ENCODE results near the gene ZNF827. TPM values are rescaled to one million over a fixed set of nuclear protein-coding genes. Genes with fewer than 3 reads are reported as not detected.

The ZNF827 gene
- total and polyA plus RNA-seq, 2 of the 13 experiments (the other 11 are each of a cell fraction or from before 2014, with no cell fraction given), result 2.8 TPM

- DNase-seq (ENCODE audit: low spot score) (no peak), FAIRE-seq (no peak), ATAC-seq (no peak)
- ChIA-PET POLR2A (no interaction called here), CTCF (ENCODE audit: low intra/inter-chr PET ratio, low total read pairs) (no interaction called here)
- H3K27me3 ChIP-seq (ENCODE audit: control insufficient read depth in 1 of 2, insufficient read depth in 2 of 2, low read length in 2 of 2), result no peaks in the 10 kb centered on the region
- in situ Hi-C loops (cut with HindIII; ENCODE audit: extremely low pct_ligation_motif_present, low pct_unique_long_range_greater_than_20kb) (no loop called here), intact Hi-C loops (cut with micrococcal nuclease; ENCODE audit: unreplicated experiment) (no loop called here)
- no peak overlapping the region for H3K4me3 ChIP-seq (replicated peaks in 1 of 3; ENCODE audit: insufficient read depth in 1 of 3, low read depth in 2 of 3, low read length in 3 of 3)
- no peak overlapping the region for H3K4me2 ChIP-seq (ENCODE audit: low read depth, low read length)
- peaks cover 3 to 9% of the 10 kb centered on the region in 2 experiments for H3K36me3 ChIP-seq (replicated peaks in 1 of 2; ENCODE audit: control insufficient read depth in 1 of 2, insufficient read depth in 2 of 2, low read length in 2 of 2)
- H3K4me1 ChIP-seq (ENCODE audit: insufficient read depth, low read length), result no peaks in the 10 kb centered on the region
- H3K9ac ChIP-seq (ENCODE audit: insufficient read depth, low read depth, low read length), result no peak overlapping the region
- BruUV-seq (replicated peaks), result no TSS peak
- H4K20me1 ChIP-seq (ENCODE audit: insufficient read depth, low read length), result no peaks in the 10 kb centered on the region
- no peaks in the 10 kb centered on the region for H3K79me2 ChIP-seq (ENCODE audit: insufficient read depth, low read length)
- WGBS (ENCODE audit: low lambda C conversion rate), result 91% methylated on average over 7 of the region's 7 CpGs
- H2AFZ ChIP-seq (ENCODE audit: low read length), result no peak overlapping the region
- no peaks in the 10 kb centered on the region for H3K9me3 ChIP-seq (ENCODE audit: low read length)
- no peak overlapping the region for H3K27ac ChIP-seq (ENCODE audit: extremely low read length, insufficient read depth, low read length)
- TF ChIP-seq ZNF605 (CRISPR knock-in tag; IDR thresholded peaks at IDR 0.05), result no peak
- no peak for TF ChIP-seq ZNF670 (CRISPR knock-in tag; IDR thresholded peaks at IDR 0.05; ENCODE audit: borderline replicate concordance)
- no peak for TF ChIP-seq ZNF639 (CRISPR knock-in tag; conservative IDR thresholded peaks at IDR 0.05)
- TF ChIP-seq ZBTB21 (CRISPR knock-in tag; IDR thresholded peaks at IDR 0.05), result no peak
- TF ChIP-seq TOPORS (CRISPR knock-in tag; IDR thresholded peaks at IDR 0.05), result no peak
- TF ChIP-seq ZSCAN22 (CRISPR knock-in tag; IDR thresholded peaks at IDR 0.05), result no peak
- no peak for TF ChIP-seq ZC3H13 (CRISPR knock-in tag; IDR thresholded peaks at IDR 0.05)
- no peak for TF ChIP-seq ZNF589 (CRISPR knock-in tag; conservative IDR thresholded peaks at IDR 0.05)
- no peak for TF ChIP-seq ZBTB4 (CRISPR knock-in tag; IDR thresholded peaks at IDR 0.05; ENCODE audit: borderline replicate concordance)
- TF ChIP-seq KLF16 (CRISPR knock-in tag; IDR thresholded peaks at IDR 0.05), result no peak
- no peak for TF ChIP-seq FOXA1 (IDR thresholded peaks at IDR 0.05)
- TF ChIP-seq FOXA1 (CRISPR knock-in tag; IDR thresholded peaks at IDR 0.05), result no peak
- no peak for TF ChIP-seq STAT5B (CRISPR knock-in tag; IDR thresholded peaks at IDR 0.05)
- no peak for TF ChIP-seq NBN (conservative IDR thresholded peaks at IDR 0.05)
- no peak for TF ChIP-seq POGK (CRISPR knock-in tag; conservative IDR thresholded peaks at IDR 0.05)
- no peak for TF ChIP-seq ZNF883 (CRISPR knock-in tag; IDR thresholded peaks at IDR 0.05; ENCODE audit: not compliant biosample characterization)
- TF ChIP-seq SIN3A (IDR thresholded peaks at IDR 0.05; ENCODE audit: borderline replicate concordance, low read depth, low read length), result no peak
These were observed 59.9 kb downstream of the ZNF827 start for GRCh38 chr4:145878501-145879435.

Measured in HepG2 (cell line).